Stimulated activated CD4-positive, alpha-beta T cell treated with anti-CD3 and anti-CD28 coated beads, Interleukin-12 subunit alpha, Interleukin-12 subunit beta, amount 100 ng/mL, for 4 hours (primary cell): ENCODE measurements around the gene FRAS1.
"Not testable (repeated sequence)": the region's sequence is repeated elsewhere in the genome, so short reads cannot be mapped to it uniquely, and the experiment has no call there.

ENCODE experiments used
- DNase-seq: peaks from one replicate; pipeline ENCODE4 v3.0.0-alpha.2; 2020

Gene FRAS1

DNA sequence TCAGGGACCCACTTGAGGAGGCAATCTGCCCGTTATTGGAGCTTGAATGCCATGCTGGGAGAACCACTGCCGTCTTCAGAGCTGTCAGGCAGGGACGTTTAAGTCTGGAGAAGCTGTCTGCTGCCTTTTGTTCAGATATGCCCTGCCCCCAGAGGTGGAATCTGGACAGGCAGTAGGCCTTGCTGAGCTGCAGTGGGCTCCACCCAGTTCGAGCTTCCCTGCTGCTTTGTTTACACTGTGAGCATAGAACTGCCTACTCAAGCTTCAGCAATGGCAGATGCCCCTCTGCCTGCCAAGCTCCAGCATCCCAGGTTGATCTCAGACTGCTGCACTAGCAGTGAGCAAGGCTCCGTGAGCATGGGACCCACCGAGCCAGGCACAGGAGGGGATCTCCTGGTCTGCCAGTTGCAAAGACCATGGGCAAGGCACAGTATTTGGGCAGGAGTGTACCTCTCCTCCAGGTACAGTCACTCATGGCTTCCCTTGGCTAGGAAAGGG lies 68.8 kb downstream of the FRAS1 start:
- not testable (repeated sequence) for DNase-seq

GRCh38 chr4:78129383-78130108 lies 72.4 kb downstream of the FRAS1 start:
- no peak for DNase-seq

- no peak for DNase-seq
These were observed 74.3 kb downstream of the FRAS1 start for GRCh38 chr4:78131403-78131802.

DNA sequence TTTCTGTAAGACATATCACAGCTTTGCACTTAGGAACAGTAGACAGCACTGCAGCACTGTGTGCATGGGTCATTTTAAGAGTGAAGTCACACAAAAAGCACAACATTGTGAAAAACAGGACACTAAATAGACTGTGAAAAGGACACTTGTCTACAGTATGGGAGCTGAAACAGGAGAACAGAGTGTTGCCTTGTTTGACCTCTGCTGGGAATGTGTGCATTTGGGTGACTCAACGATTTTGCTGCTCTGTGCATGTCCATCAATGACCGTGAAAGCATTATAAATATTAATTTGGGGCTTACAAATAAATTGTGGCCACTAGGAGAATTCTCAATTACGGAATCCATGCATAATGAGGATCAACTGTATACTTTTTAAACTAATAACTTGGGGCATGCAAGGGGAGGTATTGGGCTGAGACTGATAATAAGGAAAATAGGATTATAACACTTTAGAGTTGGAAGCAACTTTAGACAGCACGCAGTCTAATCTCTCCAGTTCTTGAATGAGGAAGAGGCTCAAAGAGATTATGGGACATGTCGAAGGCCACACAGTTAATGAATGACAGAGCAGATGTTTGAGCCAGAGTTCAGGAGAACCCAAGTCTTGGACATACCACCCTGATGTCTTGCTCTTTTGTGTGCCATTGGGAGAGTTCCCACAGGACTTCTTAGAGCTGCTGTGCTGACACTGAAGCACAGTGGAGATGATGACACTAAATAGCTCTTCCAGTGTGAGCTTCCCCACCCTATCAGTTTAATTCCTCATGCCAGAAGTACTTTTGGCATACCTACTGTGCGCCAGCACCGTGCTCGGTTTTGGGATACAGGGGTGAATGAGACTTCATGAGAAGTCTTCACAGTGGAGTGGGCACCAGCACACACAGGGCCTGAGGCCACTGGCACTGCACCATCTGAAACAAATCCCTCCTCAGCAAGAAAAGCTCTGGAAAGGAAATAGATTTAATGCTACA lies 79.3 kb downstream of the FRAS1 start:
- DNase-seq = no peak

DNA sequence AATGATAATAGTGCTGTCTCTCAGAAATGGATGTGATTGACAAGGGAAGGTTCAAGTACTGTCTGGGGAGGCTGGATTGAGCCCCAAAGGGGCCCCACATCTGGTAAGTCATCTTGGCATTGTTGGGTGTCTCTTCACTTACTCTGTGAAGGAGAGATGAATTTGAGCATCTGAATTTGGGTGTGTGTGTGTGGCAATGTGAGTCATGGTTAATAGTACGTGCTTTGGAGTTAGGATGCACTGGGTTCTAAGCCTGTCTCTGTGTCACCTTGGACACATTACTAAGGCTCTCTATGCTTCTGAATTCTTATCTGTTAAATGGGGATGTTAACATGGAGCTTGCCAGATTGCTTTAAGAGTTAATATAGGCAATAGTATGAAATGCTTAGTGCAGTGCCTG lies 80.4 kb downstream of the FRAS1 start:
- no peak for DNase-seq

- no peak for DNase-seq
These were observed 81.1 kb downstream of the FRAS1 start for GRCh38 chr4:78138252-78138651.

DNA sequence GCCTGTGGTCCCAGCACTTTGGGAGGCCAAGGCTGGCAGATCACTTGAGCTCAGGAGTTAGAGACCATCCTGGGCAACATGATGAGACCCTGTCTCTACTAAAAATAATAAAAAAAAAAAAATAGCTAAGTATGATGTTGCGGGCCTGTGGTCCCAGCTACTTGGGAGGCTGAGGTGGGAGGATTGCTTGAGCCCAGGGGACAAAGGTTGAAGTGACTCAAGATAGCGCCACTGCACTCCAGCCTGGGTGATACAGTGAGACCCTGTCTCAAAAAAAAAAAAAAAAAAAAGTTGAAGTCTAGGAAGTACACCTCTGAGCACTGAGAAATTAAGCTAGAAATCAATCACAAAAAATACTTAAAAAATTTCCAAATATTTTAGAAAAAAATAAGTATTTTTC lies 86.5 kb downstream of the FRAS1 start:
- no peak for DNase-seq

DNA sequence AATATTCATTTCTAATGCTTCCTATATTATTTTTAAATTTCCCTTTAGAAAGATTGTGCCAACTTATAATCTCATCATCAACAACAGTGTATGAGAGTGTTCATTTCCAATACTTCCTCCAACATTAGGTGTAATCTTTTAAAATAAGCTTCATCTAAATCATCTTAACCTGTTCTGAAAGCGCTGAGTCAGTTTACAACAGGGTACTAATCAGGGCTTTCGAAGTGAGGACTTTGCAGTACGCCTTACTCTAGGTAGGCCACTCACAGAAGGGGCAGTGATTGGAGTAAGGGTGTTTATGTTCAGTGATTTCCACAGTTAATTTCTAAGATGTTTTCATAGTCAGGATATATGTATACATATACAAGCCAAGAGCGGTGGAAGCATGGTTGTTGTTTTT lies 87.9 kb downstream of the FRAS1 start:
- no peak for DNase-seq

DNA sequence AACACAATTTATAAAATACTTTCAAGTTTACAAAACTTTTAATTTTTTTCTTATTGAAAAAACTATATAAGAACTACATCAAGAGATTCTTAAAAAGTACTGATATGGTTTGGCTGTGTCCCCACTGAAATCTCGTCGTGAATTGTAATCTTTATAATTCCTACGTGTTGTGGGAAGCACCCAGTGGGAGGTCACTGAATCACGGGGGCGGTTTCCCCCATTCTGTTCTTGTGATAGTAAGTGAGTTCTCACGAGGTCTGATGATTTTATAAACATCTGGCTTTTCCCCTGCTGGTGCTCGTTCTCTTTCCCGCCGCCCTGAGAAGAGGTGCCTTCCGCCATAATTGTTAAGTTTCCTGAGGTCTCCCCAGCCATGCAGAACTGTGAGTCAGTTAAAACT lies 88.5 kb downstream of the FRAS1 start:
- no peak for DNase-seq

DNA sequence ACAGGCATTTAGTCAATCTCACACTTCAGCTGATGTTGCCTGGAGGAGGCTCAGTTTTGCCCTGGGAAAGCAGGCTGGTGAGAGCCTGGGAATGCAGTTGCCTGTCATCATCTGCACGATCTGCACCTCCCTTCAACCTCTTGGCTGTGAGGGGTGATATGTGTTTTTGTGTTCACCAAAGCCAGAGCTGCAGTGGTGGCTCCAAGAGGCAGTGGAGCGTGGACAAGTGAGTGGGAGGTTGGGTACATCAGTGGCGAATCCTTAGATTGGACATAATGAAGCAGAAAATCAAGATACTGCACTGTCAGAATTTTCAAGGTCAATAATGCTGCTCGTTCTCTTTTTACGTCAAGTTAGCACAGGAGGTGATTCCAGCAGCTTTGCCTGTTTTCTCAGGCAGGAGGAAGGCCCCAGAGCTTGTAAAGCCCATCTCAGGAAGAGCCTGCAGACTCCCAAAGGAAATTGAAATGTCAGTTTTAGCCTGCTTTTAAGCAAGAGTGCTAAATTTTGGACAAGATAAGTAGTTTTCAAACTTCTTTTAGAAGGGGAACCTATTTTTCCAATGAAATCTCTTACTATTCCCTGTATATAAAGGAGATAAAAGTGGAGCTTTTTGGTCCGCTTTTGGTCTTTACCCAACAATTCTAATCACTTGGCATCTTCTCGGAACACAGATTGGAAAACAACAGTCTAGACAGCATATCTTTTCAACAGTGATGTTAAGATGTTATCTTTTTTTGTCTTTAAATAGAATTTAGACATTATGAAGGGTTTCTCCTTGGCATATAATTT lies 92.8 kb downstream of the FRAS1 start:
- no peak for DNase-seq

DNA sequence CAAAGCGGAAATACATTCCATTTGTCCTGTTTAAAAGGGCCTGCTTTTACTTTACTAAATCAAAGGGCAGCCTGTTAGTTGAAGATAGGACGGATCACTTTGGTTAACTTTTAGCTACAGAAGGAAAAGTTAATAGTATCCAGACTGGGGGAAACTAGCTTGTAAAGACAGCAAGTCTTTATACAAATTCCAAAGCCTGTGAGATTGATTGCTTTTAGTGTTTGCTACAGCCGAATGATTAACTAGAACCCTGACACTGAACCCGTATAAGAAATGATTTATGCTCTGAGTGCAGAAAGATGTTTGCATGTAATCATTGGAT lies 93.4 kb downstream of the FRAS1 start:
- no peak for DNase-seq

DNA sequence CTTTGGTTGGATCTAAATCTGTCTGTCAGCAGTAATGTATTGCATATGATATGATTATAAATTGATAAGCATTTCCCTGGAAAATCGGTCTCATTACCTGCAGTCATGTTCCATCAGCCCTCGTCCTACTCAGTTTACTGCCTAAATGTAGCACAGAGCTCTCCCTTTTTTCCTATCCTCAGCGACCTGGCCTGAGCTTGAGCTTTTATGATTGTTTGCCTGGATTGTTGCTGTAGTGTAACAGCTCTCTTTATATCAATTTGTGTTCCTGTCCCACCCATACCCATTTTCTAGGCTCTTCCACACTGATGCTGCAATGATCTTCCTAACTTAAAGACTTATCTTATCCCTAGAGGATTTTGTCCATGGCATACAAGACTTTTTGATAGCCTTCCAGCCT lies 95.7 kb downstream of the FRAS1 start:
- no peak for DNase-seq

DNA sequence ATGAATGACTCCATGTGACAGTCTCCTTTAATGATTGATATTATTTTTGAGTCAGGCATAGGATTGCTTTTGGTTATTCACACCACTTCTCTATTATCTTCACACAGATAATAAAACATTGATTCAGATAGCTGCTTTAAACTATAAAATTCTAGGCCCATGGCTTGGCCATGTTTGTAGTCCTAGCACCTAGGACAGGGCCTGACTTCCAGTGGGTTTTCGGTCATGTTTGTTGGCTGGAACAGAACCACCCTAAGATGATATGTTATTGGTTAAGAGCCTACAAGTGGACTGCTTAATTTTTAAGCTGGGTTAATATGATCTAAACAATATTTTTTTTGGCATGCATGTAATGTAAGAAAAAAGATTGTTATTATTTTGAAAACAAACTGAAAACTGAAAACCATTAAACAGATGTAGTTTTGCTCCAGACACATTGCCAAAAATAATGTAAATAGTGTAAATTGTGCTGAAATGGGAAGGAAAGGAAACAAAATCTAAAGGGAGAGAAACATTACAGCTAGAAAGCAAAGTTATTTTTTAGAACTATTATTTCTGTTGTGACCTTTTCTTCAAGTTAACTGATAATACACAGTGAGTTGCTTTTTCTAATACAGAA lies 98.0 kb downstream of the FRAS1 start:
- DNase-seq = no peak

- no peak for DNase-seq
These were observed 98.5 kb downstream of the FRAS1 start for GRCh38 chr4:78155616-78156105.

DNA sequence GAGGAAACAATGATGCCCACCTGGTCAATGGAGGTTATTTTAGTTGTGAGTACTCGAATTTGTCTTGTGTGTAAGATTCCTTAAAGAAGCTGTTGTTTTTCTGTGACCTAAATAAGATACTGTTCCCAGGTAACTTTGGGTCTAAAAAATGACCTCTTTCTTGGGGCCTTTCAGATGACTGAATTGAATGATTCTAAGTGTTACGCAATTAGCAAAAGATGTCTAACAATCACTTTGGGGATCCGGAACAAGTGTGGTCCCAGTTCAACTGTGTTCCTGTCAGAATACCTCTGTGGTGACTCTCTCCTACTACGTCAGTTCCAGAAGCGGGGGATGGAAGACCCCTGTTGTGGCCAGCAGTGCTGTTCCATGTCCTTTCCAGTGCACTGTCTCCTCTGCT lies 99.4 kb downstream of the FRAS1 start:
- DNase-seq = no peak

DNA sequence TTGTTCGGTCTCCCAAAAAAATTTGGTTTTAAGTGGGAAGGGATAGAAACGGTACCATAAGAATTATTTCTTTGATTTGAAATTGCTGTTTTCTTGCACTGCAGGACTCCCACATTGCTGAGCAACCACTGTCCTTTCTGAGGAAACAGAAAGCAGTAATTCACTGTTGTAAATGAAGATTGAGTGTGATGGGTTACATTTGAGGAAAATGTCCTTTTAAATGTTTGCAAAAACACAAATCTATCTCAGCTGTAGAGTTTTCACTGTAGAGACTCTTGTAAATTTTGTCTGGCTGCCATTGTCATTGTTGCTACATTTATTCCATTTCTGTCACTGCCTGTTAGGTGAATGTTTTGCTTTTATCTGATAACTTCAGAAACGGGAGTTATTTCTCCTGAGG lies 105.2 kb downstream of the FRAS1 start:
- DNase-seq = no peak

- no peak for DNase-seq
These were observed 105.7 kb downstream of the FRAS1 start for GRCh38 chr4:78162821-78163220.

DNA sequence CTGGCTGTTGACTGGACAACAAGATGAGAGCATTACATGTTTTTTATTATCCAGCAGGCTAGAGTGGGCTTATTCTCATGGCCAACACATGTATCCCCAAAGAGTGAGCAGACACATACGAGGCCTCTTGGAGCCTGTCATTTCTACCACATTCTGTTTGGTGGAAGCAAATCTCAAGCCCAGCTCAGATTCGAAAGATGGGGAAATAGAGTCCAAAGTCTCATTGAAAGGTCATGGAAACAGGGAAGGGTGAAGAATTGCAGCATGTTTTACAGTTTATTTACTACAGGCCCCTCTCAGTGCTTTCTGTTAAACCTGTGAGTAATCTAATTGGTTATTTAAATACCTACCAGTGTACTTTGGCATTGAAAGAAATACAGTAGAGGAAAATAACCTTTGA lies 108.6 kb downstream of the FRAS1 start:
- DNase-seq = no peak

DNA sequence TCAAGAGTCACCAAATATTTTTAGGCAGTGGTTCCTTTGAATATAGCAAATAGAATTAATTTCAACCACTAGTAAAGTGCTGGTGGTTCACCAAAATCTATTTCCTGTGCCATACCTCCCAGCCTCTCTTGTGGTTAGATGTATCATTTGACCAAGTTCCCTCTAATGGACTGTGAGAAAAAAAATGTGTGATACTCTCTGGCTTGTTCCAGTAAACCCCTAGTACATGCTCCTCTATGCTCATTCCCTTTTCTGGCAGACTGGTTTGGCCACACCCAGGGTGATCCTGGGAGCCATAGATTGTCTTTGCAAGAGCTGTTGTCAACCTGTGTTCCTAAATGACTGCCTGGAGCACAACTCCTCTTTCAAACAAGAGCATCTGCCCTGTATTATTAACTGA lies 109.5 kb downstream of the FRAS1 start:
- no peak for DNase-seq

DNA sequence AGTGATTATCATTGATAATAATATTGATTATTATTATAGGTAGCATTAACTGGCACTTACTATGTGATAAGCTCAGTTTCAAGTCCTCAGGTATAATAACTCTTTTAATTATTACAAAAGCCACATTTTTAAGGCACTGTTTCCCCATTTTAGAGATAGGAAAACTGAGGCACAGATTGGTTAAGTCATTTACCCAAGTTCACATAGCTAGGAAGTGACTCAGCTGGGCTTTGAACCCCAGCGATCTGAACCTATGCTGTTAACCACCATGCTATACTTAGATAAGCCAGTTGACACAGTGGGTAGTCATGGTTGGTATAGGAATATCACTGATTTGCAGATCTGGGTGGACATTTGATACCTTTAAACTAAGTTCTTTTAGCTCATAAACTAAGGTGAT lies 110.4 kb downstream of the FRAS1 start:
- no peak for DNase-seq

DNA sequence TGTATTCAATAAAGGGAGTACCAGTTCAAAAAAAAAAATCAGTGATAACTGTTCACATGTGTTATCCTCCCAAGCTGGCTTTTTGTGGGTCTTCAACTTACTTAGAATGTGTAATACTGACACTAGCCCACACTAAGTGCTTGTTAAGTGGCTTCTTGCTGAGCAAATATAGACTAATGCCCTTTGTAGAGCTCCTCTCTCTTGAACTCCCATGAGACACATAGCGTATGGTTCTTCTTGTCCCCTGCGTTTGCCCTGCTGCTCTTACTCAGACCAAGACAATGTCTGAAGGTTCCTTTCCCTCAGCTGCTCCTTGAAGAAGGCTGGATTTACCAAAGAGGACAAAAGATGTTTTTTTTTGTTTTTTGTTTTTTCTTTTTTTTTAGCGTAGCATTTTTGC lies 110.9 kb downstream of the FRAS1 start:
- DNase-seq = no peak

GRCh38 chr4:78169728-78170127 lies 112.6 kb downstream of the FRAS1 start:
- no peak for DNase-seq

GRCh38 chr4:78171482-78171881 lies 114.4 kb downstream of the FRAS1 start:
- DNase-seq = no peak
